Brain microvascular endothelial cell (primary cell): ENCODE results near the gene LRRC47.
A peak's percentile ranks its signal among the peaks of the same experiment; 100 is the strongest.
"Not testable (repeated sequence)": the region's sequence is repeated elsewhere in the genome, so short reads cannot be mapped to it uniquely, and the experiment has no call there.

Experiments
- DNase-seq: peaks from one replicate; pipeline ENCODE4 v3.0.0-alpha.2; 2020
- H3K27ac ChIP-seq: fragments of 250-450 bp; sonication (Bioruptor Pico); 2 replicates; pipeline ENCODE4 v1.5.1; 2020; ENCODE audit warnings: mild to moderate bottlenecking, moderate library complexity
- H3K27me3 ChIP-seq: fragments of 250-450 bp; sonication (Bioruptor Pico); replicated peaks from 2 replicates; pipeline ENCODE4 v1.5.1; 2020; ENCODE audit warnings: mild to moderate bottlenecking
- H3K36me3 ChIP-seq: fragments of 250-450 bp; sonication (Bioruptor Pico); replicated peaks from 2 replicates; pipeline ENCODE4 v1.5.1; 2020; ENCODE audit warnings: mild to moderate bottlenecking
- H3K4me3 ChIP-seq: 2 replicates; pipeline ENCODE4 v1.5.1; 2011; ENCODE audit warnings: low read depth, mild to moderate bottlenecking, control low read depth, low read length, moderate library complexity
- CTCF ChIP-seq: IDR thresholded peaks from 2 replicates; pipeline ENCODE4 v1.5.1; 2011; ENCODE audit warnings: low read depth, mild to moderate bottlenecking, moderate library complexity, low read length, control low read depth, inconsistent platforms; ENCODE audit errors: missing control alignments
- in situ Hi-C: cut with HindIII; loops from 2 replicates; pipeline ENCODE4 v1.10.0; 2017; ENCODE audit warnings: low sequenced_read_pairs, low pct_ligation_motif_present

The LRRC47 gene

GRCh38 chr1:3805038-3805437, 8.7 kb upstream of the LRRC47 start:
- Histone ChIP-seq H3K4me3 (no peak overlapping the region), H3K27me3 (no peaks in the 10 kb centered on the region), H3K36me3 (no peaks in the 10 kb centered on the region), H3K27ac (no peak overlapping the region)
- DNase-seq: no peak
- TF ChIP-seq CTCF: no peak
- in situ Hi-C loops: no loop called here

- H3K36me3 ChIP-seq, DNase-seq, in situ Hi-C loops, H3K4me3 ChIP-seq, H3K27ac ChIP-seq, H3K27me3 ChIP-seq: not testable (repeated sequence)
These were observed 8.3 kb upstream of the LRRC47 start for GRCh38 chr1:3804627-3804944.

GRCh38 chr1:3803905-3804626, 7.8 kb upstream of the LRRC47 start:
- Histone ChIP-seq H3K36me3 (no peaks in the 10 kb centered on the region), H3K4me3 (no peak overlapping the region)
- DNase-seq: no peak

GRCh38 chr1:3800795-3801194, 4.5 kb upstream of the LRRC47 start:
- H3K36me3 ChIP-seq, H3K4me3 ChIP-seq, in situ Hi-C loops, H3K27me3 ChIP-seq, DNase-seq, H3K27ac ChIP-seq: not testable (repeated sequence)

More at GRCh38 chr1:3803905-3804626, 7.8 kb upstream of the LRRC47 start:
- in situ Hi-C loops: no loop called here
- TF ChIP-seq CTCF: no peak
- H3K27ac ChIP-seq: no peak overlapping the region
- no peaks in the 10 kb centered on the region for H3K27me3 ChIP-seq

- H3K27me3 ChIP-seq: no peaks in the 10 kb centered on the region
- TF ChIP-seq CTCF: no peak
- H3K27ac ChIP-seq: no peak overlapping the region
- DNase-seq: no peak
- in situ Hi-C loops: no loop called here
- no peak overlapping the region for H3K4me3 ChIP-seq
- no peaks in the 10 kb centered on the region for H3K36me3 ChIP-seq
These were observed 3.8 kb upstream of the LRRC47 start for GRCh38 chr1:3799976-3800685.

GRCh38 chr1:3795453-3796214, 664 bp downstream of the LRRC47 start:
- H3K27me3 ChIP-seq: no peaks in the 10 kb centered on the region
- in situ Hi-C loops: no loop called here
- TF ChIP-seq CTCF: no peak
- peak overlapping the region; percentile 77 for H3K4me3 ChIP-seq
- H3K36me3 ChIP-seq: peaks cover 7% of the 10 kb centered on the region
- DNase-seq: no peak
- peak overlapping the region; percentile 53 for H3K27ac ChIP-seq
